HCT116 (cell line): ENCODE data around the gene EIF4E2. TPM values are rescaled to one million over a fixed set of nuclear protein-coding genes. Genes with fewer than 3 reads are reported as not detected.

ENCODE experiments used
- ATAC-seq: fragments of 200-7000 bp; cut with Tn5 transposase; 2 replicates; pipeline ENCODE4 v1.9.1; 2020; ENCODE audit warnings: mild to moderate bottlenecking, moderate library complexity
- BruUV-seq: library from RNA; stranded (reverse); fragments of 400-500 nt; replicated peaks from 2 replicates; lab custom pipeline; 2021; lab: Mats Ljungman, UMichigan
- CTCF ChIA-PET: fragments of 300-600 bp; sonication (Branson Sonifier 250); formaldehyde crosslinking; loops from one replicate; lab custom pipeline; 2021; ENCODE audit warnings: antibody characterized with exemption; lab: Charles Lee
- POLR2A ChIA-PET: fragments of 300-600, 350-600 bp; sonication (Branson Sonifier 250); formaldehyde crosslinking; loops from one replicate; lab custom pipeline; 2021; ENCODE audit warnings: antibody characterized with exemption; lab: Charles Lee
- RAD21 ChIA-PET, 2 experiments: fragments of 300-600 bp; sonication (Branson Sonifier 250); formaldehyde crosslinking; loops; one replicate each; lab custom pipeline; 2023; ENCODE audit warnings: low total read pairs in 2 of 2; ENCODE audit not compliant: uncharacterized antibody in 2 of 2, unreplicated experiment in 2 of 2, low non-redundant PET in 1 of 2; lab: Charles Lee
- DNase-seq: peaks from one replicate; pipeline ENCODE4 v3.0.0-alpha.2; 2010; ENCODE audit warnings: low read depth, low spot score
- H2AFZ ChIP-seq: fragments of 200-600 bp; shearing (Covaris generic), sonication (generic); 2 replicates; pipeline ENCODE4 v1.6.1; 2017; ENCODE audit warnings: low read depth, mixed run types, mixed read lengths, antibody characterized with exemption, low read length; ENCODE audit not compliant: poor library complexity, severe bottlenecking
- H3K27ac ChIP-seq: 2 replicates; pipeline ENCODE4 v1.5.1; 2012; ENCODE audit warnings: low read depth, low read length
- H3K27me3 ChIP-seq: fragments of 200-600 bp; sonication (generic); 2 replicates; pipeline ENCODE4 v1.6.1; 2016; ENCODE audit warnings: mixed run types, low read length, mixed read lengths; ENCODE audit not compliant: insufficient read depth
- H3K36me3 ChIP-seq, 2 experiments: fragments of 200-500 bp in 1 of 2; fragments of 200-600 bp in 1 of 2; sonication (Bioruptor generic) in 1 of 2; sonication (generic) in 1 of 2; 2 replicates each; pipeline versions ENCODE4 v1.5.1 to v1.6.1; 2014 to 2016; ENCODE audit warnings: low read length in 2 of 2, inconsistent platforms in 1 of 2, mixed read lengths in 1 of 2, mixed run types in 1 of 2; ENCODE audit not compliant: insufficient read depth in 2 of 2, control insufficient read depth in 1 of 2
- H3K4me1 ChIP-seq, 2 experiments: fragments of 200-600 bp in 1 of 2; sonication (generic) in 1 of 2; 2 replicates each; pipeline versions ENCODE4 v1.5.1 to v1.6.1; 2012 to 2017; ENCODE audit warnings: low read length in 2 of 2, inconsistent platforms in 1 of 2, mild to moderate bottlenecking in 1 of 2, mixed read lengths in 1 of 2, mixed run types in 1 of 2, moderate library complexity in 1 of 2; ENCODE audit not compliant: insufficient read depth in 2 of 2, control insufficient read depth in 1 of 2
- H3K4me2 ChIP-seq: fragments of 200-600 bp; sonication (generic); 2 replicates; pipeline ENCODE4 v1.6.1; 2017; ENCODE audit warnings: mixed run types, low read length, mixed read lengths
- H3K4me3 ChIP-seq, 2 experiments: fragments of 200-600 bp in 1 of 2; sonication (generic) in 1 of 2; replicated peaks in 1 of 2; 2 replicates each; pipeline ENCODE4 v1.5.1; 2011 to 2016; ENCODE audit warnings: low read length in 2 of 2, control low read depth in 1 of 2, low read depth in 1 of 2, mild to moderate bottlenecking in 1 of 2, mixed read lengths in 1 of 2, mixed run types in 1 of 2
- H3K79me2 ChIP-seq: fragments of 200-600 bp; sonication (generic); 2 replicates; pipeline ENCODE4 v1.6.1; 2017; ENCODE audit warnings: mild to moderate bottlenecking, mixed run types, low read length, moderate library complexity, mixed read lengths; ENCODE audit not compliant: insufficient read depth
- H3K9ac ChIP-seq: fragments of 200-600 bp; sonication (generic); 2 replicates; pipeline ENCODE4 v1.6.1; 2016; ENCODE audit warnings: low read length, mixed read lengths
- H3K9me2 ChIP-seq: fragments of 200-600 bp; sonication (generic), shearing (Covaris generic); 2 replicates; pipeline ENCODE4 v1.6.1; 2017; ENCODE audit warnings: mixed run types, mild to moderate bottlenecking, moderate library complexity; ENCODE audit not compliant: insufficient read depth
- H3K9me3 ChIP-seq, 2 experiments: fragments of 200-500 bp in 1 of 2; fragments of 200-600 bp in 1 of 2; sonication (Bioruptor generic) in 1 of 2; sonication (generic) in 1 of 2; 2 replicates each; pipeline ENCODE4 v1.6.1; 2014 to 2017; ENCODE audit warnings: low read length in 2 of 2, mixed read lengths in 2 of 2, inconsistent platforms in 1 of 2, low read depth in 1 of 2, mild to moderate bottlenecking in 1 of 2, mixed run types in 1 of 2, moderate library complexity in 1 of 2; ENCODE audit not compliant: control insufficient read depth in 1 of 2, insufficient read depth in 1 of 2
- H4K20me1 ChIP-seq: fragments of 200-600 bp; sonication (generic), shearing (Covaris generic); 2 replicates; pipeline ENCODE4 v1.6.1; 2017; ENCODE audit warnings: mixed run types, mild to moderate bottlenecking, moderate library complexity; ENCODE audit not compliant: insufficient read depth
- CTCF ChIP-seq, 3 experiments: fragments of 200-600 bp in 1 of 3; sonication (generic) in 1 of 3; IDR thresholded peaks in 2 of 3; conservative IDR thresholded peaks in 1 of 3; 2 replicates each; pipeline ENCODE4 v1.5.1; 2012 to 2017; ENCODE audit warnings: low read depth in 2 of 3, low read length in 2 of 3, antibody characterized with exemption in 1 of 3, borderline replicate concordance in 1 of 3, control low read depth in 1 of 3, mild to moderate bottlenecking in 1 of 3, mixed read lengths in 1 of 3, mixed run types in 1 of 3, moderate library complexity in 1 of 3; ENCODE audit not compliant: insufficient read depth in 1 of 3
- EGR1 ChIP-seq: IDR thresholded peaks from 2 replicates; pipeline ENCODE4 v1.6.1; 2012; ENCODE audit warnings: low read depth
- ELF1 ChIP-seq: IDR thresholded peaks from 2 replicates; pipeline ENCODE4 v1.6.1; 2012; ENCODE audit warnings: low read depth, borderline replicate concordance
- EZH2 ChIP-seq: fragments of 200-600 bp; sonication (generic); IDR thresholded peaks from 2 replicates; pipeline ENCODE4 v1.6.1; 2017; ENCODE audit warnings: antibody characterized with exemption, mixed run types
- EZH2phosphoT487 ChIP-seq: fragments of 200-600 bp; IDR thresholded peaks from 2 replicates; pipeline ENCODE4 v1.6.1; 2018; ENCODE audit warnings: antibody characterized with exemption, borderline replicate concordance
- FOSL1 ChIP-seq: IDR thresholded peaks from 2 replicates; pipeline ENCODE4 v1.6.1; 2012; ENCODE audit warnings: low read depth
- JUND ChIP-seq: IDR thresholded peaks from 2 replicates; pipeline ENCODE4 v1.6.1; 2012
- POLR2A ChIP-seq: IDR thresholded peaks from 2 replicates; pipeline ENCODE4 v1.7.0; 2011; ENCODE audit warnings: borderline replicate concordance; ENCODE audit not compliant: insufficient read depth, insufficient read length; ENCODE audit errors: extremely low read depth
- POLR2AphosphoS5 ChIP-seq: IDR thresholded peaks from 2 replicates; pipeline ENCODE4 v1.6.1; 2011; ENCODE audit warnings: mild to moderate bottlenecking, low read depth, low read length, moderate library complexity
- REST ChIP-seq: IDR thresholded peaks from 2 replicates; pipeline ENCODE4 v1.6.1; 2012; ENCODE audit warnings: low read depth
- TCF7L2 ChIP-seq: IDR thresholded peaks from 2 replicates; pipeline ENCODE4 v1.7.0; 2011; ENCODE audit warnings: borderline replicate concordance, inconsistent platforms; ENCODE audit not compliant: insufficient read depth, insufficient read length; ENCODE audit errors: extremely low read depth
- ZNF274 ChIP-seq: fragments of 200-500 bp; sonication (Bioruptor generic); IDR thresholded peaks from 2 replicates; pipeline ENCODE4 v1.6.1; 2014; ENCODE audit warnings: mild to moderate bottlenecking, low read depth, low read length, inconsistent platforms
- intact Hi-C: fragments of 100-400 bp; cut with micrococcal nuclease; formaldehyde crosslinking; loops from 2 replicates; pipeline ENCODE4 v1.10.0; 2022
- total RNA-seq: library from RNA; stranded (reverse); gene quantifications from one replicate; pipeline ENCODE4 v1.2.1, GENCODE V29; 2021; ENCODE audit not compliant: unreplicated experiment
- TF ChIP-seq, protein P1 (sequence below): IDR thresholded peaks from 2 replicates; pipeline ENCODE4 v1.6.1; 2012

The EIF4E2 gene
- total RNA-seq, 1 experiment from 2014 or later: 58.6 TPM

- CTCF ChIA-PET: no interaction called here
- no peak overlapping the region for H3K4me3 ChIP-seq
- TF ChIP-seq FOSL1 (no peak), ZNF274 (no peak), EGR1 (no peak), JUND (no peak), REST (no peak), CTCF (IDR thresholded peaks at IDR 0.05 in 2 of 3, conservative IDR thresholded peaks at IDR 0.05 in 1 of 3; ENCODE audit: borderline replicate concordance in 1 of 3, insufficient read depth in 1 of 3, low read depth in 2 of 3, low read length in 2 of 3) (no peak), POLR2AphosphoS5 (no peak), EZH2phosphoT487 (no peak), ELF1 (no peak), POLR2A (no peak), EZH2 (no peak), TCF7L2 (no peak)
- TF ChIP-seq, protein P1, sequence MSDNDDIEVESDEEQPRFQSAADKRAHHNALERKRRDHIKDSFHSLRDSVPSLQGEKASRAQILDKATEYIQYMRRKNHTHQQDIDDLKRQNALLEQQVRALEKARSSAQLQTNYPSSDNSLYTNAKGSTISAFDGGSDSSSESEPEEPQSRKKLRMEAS: no peak
- H3K27ac ChIP-seq: no peak overlapping the region
- no peaks in the 10 kb centered on the region for H3K79me2 ChIP-seq
- BruUV-seq: no TSS peak
- H3K9ac ChIP-seq: no peak overlapping the region
- POLR2A ChIA-PET: no interaction called here
- no peaks in the 10 kb centered on the region for H3K9me2 ChIP-seq
- ATAC-seq (no peak), DNase-seq (no peak)
- RAD21 ChIA-PET: no interaction called here
- no peaks in the 10 kb centered on the region for H4K20me1 ChIP-seq
- H3K4me2 ChIP-seq: no peak overlapping the region
- H3K9me3 ChIP-seq: no peaks in the 10 kb centered on the region
- no peak overlapping the region for H2AFZ ChIP-seq
- no peaks in the 10 kb centered on the region for H3K27me3 ChIP-seq
- intact Hi-C loops: no loop called here
- H3K4me1 ChIP-seq: peaks cover 12 to 17% of the 10 kb centered on the region in 2 experiments
- H3K36me3 ChIP-seq: no peaks in the 10 kb centered on the region
These were observed 47.0 kb downstream of the EIF4E2 start for GRCh38 chr2:232597362-232598079.
